Lower leg skin (tissue), 4 donors: Measurements from ENCODE around the gene UBXN7. TPM values are rescaled to one million over a fixed set of nuclear protein-coding genes. Genes with fewer than 3 reads are reported as not detected.
"Not testable (repeated sequence)": the region's sequence is repeated elsewhere in the genome, so short reads cannot be mapped to it uniquely, and the experiment has no call there.

Source experiments
- DNase-seq, 2 donors: peaks; one replicate each; pipeline ENCODE4 v3.0.0-alpha.2; 2019; ENCODE audit warnings: low spot score in 2 of 2
- H3K4me3 ChIP-seq: fragments of 200-600 bp; sonication (generic); 2 replicates; pipeline ENCODE4 v1.5.1; 2017; ENCODE audit warnings: mild to moderate bottlenecking, low read depth; ENCODE audit not compliant: poor library complexity, severe bottlenecking
- POLR2A ChIP-seq, 2 donors: fragments of 450-650 bp; IDR thresholded peaks; one replicate each; pipeline ENCODE4 v1.6.1; 2016 to 2017; ENCODE audit warnings: antibody characterized with exemption in 2 of 2, mild to moderate bottlenecking in 1 of 2, moderate library complexity in 1 of 2
- WGBS, 2 donors: methylation state at CpG; one replicate each; pipeline ENCODE4 v1.1.5; 2018; 5-methylcytosine and 5-hydroxymethylcytosine counted together
- intact Hi-C: fragments of 100-400 bp; cut with DNase I; formaldehyde crosslinking; loops from one replicate; pipeline ENCODE4 v1.15.0; 2023; ENCODE audit warnings: low total_unique reads
- total RNA-seq, 4 donors: library from RNA; depleted of rRNA; stranded (reverse); fragments of >200 nt; gene quantifications; one replicate each; pipeline ENCODE4 v1.1.0, GENCODE V29; 2016
- TF ChIP-seq, protein P1 (sequence below), 3 donors: fragments of 450-650 bp; IDR thresholded peaks; one replicate each; pipeline ENCODE4 v1.5.1; 2016; ENCODE audit warnings: antibody characterized with exemption in 3 of 3, mild to moderate bottlenecking in 3 of 3, moderate library complexity in 2 of 3

Gene UBXN7
- total RNA-seq, 4 donors from 2014 or later: 20.5 to 30.4 (median 28.0) TPM

DNA sequence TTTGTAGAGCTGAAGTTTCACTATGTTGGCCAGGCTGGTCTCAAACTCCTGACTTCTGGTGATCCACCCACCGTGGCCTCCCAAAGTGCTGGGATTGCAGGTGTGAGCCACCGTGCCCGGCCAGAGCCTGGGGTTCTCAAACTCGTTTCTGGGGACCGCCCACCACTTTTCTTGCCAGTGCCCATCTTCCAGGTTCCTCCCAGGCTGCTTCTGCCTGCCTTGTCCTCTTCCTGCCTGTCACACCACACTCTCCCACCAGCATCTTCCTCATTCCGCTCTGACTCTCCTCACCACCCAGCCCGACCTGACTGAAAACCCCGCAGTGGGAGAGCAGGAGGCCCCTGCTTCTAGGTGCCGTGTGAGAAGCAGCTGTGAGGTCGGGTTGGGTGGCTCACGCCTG lies 111.1 kb downstream of the UBXN7 start:
- TF ChIP-seq POLR2A (IDR thresholded peaks at IDR 0.05): no peak
- TF ChIP-seq, protein P1, sequence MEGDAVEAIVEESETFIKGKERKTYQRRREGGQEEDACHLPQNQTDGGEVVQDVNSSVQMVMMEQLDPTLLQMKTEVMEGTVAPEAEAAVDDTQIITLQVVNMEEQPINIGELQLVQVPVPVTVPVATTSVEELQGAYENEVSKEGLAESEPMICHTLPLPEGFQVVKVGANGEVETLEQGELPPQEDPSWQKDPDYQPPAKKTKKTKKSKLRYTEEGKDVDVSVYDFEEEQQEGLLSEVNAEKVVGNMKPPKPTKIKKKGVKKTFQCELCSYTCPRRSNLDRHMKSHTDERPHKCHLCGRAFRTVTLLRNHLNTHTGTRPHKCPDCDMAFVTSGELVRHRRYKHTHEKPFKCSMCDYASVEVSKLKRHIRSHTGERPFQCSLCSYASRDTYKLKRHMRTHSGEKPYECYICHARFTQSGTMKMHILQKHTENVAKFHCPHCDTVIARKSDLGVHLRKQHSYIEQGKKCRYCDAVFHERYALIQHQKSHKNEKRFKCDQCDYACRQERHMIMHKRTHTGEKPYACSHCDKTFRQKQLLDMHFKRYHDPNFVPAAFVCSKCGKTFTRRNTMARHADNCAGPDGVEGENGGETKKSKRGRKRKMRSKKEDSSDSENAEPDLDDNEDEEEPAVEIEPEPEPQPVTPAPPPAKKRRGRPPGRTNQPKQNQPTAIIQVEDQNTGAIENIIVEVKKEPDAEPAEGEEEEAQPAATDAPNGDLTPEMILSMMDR (IDR thresholded peaks at IDR 0.05): no peak
- no peak for DNase-seq
- WGBS, 2 donors: 74 to 75% methylated on average over 11 of the region's 11 CpGs
- H3K4me3 ChIP-seq: no peak overlapping the region
- intact Hi-C loops: no loop called here

DNA sequence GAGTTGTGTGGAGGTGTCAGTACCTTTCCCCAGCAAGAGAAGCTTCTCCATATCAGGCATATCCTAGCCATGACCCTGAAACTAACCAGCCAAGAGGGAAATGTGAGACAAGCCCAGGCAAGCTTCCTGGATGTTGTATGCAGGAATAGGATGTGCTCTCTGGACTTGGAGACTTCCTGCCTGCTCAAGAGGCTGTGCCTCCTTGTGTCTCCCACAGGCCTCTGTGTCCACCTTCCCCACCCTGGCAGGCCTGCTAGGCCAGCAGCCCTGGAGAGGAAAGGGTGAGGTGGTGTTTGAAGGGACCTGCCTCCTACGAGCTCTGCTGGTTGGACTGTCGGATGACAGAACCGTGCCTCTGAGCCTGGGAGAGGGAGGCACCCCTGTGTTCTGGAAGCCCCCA lies 112.1 kb downstream of the UBXN7 start:
- H3K4me3 ChIP-seq: no peak overlapping the region
- 53 to 77% methylated on average over 3 of the region's 3 CpGs for WGBS, 2 donors
- intact Hi-C loops: no loop called here
- DNase-seq: no peak
- TF ChIP-seq, protein P1 (IDR thresholded peaks at IDR 0.05): no peak
- no peak for TF ChIP-seq POLR2A (IDR thresholded peaks at IDR 0.05)

DNA sequence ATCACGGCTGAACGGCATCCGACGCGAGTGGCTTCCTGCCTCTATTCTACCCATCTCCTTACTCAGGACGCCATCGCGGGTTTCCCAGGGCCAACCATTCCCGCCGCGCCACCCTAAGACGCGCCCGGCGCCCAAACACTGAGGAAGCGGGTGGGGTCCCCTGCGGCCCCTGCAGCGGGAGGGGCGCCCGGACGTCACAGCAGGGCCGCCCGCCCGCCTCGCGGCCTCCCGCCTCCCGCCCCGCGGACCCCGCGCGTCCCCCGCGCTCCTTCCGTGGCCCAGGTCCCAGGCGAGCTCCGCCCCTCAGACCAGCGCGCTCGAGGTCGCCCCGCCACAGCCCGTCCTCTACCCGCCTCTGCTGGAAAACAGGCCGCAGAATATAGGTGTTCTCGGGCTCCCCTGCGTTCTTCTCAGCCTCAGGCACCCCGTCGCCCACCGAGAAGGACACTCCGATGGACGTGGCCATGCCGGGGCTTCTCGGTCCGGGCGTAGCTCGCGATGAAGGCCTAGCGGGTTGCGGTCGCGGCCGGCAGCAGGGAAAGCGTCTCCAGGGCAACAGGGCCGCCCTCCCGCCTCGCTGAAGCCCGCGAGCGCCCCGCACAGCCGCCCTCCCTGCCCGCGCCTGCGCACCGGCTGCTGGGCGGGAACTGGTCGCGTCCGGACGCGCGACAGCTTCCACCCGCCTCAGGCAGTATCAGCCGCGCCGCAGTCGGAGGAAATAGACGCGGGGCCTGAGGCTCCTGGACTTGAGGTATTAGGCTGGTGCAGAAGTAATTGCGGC lies 114.3 kb downstream of the UBXN7 start, which contains the start of gene DYNLT2B:
DYNLT2B (minus strand) TSS at position 554 of the 781 bp plus-strand sequence; CDS start at position 466, 88 bp downstream.
- intact Hi-C loops: no loop called here

DNA sequence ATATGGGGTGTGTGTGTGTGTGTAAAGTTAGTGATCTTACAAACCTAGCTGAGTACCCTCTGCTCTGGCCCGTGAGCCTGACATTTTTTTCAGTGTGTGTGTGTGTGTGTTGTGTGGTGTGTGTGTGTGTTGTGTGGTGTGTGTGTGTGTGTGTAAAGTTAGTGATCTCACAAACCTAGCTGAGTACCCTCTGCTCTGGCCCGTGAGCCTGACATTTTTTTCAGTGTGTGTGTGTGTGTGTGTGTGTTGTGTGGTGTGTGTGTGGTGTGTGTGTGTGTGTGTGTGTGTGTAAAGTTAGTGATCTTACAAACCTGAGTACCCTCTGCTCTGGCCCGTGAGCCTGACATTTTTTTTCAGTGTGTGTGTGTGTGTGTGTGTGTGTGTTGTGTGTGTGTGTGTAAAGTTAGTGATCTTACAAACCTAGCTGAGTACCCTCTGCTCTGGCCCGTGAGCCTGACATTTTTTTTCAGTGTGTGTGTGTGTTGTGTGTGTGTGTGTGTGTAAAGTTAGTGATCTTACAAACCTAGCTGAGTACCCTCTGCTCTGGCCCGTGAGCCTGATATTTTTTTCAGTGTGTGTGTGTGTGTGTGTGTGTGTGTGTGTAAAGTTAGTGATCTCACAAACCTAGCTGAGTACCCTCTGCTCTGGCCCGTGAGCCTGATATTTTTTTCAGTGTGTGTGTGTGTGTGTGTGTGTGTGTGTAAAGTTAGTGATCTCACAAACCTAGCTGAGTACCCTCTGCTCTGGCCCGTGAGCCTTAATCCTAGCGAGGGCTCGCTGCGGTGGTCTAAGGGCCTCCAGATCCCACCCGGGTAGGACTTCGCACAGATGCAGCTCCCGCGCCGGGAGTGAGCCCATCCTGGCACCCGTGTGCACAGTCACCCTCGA lies 115.2 kb downstream of the UBXN7 start:
- intact Hi-C loops, DNase-seq: not testable (repeated sequence)
- 36 to 64% methylated on average over 4 to 6 of the region's 17 CpGs for WGBS, 2 donors
- H3K4me3 ChIP-seq: peak overlapping the region; percentile 58

More for the DNA sequence above, 114.3 kb downstream of the UBXN7 start, which contains the start of gene DYNLT2B:
- no peak for TF ChIP-seq POLR2A (IDR thresholded peaks at IDR 0.05)
- TF ChIP-seq, protein P1 (IDR thresholded peaks at IDR 0.05): no peak
- peak within 1 kb of the TSS; percentile 58 for H3K4me3 ChIP-seq
- 0 to 1% methylated on average over 22 to 51 of the region's 92 CpGs for WGBS, 2 donors
- peak; percentile 72 to 96 for DNase-seq

DNA sequence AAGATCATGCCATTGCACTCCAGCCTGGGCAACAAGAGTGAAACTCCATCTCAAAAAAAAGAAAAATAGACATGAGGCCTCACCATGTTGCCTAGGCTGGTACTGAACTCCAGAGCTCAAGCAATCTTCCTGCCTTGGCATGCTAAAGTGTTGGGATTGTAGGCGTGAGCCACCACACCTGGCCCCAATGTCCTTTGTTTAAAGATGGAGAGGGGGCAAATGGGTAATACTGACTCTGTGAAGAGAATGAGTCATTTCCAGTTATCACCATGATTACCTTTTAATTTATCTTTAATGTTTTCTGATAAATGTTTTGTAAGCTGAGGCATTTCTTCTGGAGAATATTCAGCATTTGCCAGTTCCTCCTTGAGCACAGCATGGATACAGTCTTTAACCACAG lies 116.4 kb downstream of the UBXN7 start:
- no peak for DNase-seq
- intact Hi-C loops: no loop called here
- no peak for TF ChIP-seq POLR2A (IDR thresholded peaks at IDR 0.05)
- TF ChIP-seq, protein P1 (IDR thresholded peaks at IDR 0.05): no peak
- WGBS, 2 donors: 79 to 87% methylated on average over 1 of the region's 1 CpG
- H3K4me3 ChIP-seq: no peak overlapping the region

DNA sequence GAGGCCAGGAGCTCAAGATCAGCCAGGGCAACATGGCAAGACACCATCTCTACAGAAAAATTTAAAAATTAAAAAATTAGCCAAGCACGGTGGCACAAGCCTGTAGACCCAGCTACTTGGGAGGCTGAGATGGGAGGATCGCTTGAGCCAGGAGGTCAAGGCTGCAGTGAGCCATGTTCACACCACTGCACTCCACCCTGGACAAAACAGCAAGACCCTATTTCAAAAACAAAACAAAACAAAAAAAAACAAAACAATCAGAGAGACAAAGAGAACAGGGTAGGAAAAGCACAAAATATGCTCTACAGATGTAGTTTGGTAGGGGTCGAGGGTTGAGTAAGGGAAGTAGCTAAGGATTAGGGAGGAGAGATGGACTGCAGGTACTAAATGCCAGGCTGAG lies 117.6 kb downstream of the UBXN7 start:
- TF ChIP-seq, protein P1 (IDR thresholded peaks at IDR 0.05): no peak
- H3K4me3 ChIP-seq: no peak overlapping the region
- 87 to 92% methylated on average over 3 of the region's 3 CpGs for WGBS, 2 donors
- intact Hi-C loops: no loop called here
- no peak for DNase-seq

DNA sequence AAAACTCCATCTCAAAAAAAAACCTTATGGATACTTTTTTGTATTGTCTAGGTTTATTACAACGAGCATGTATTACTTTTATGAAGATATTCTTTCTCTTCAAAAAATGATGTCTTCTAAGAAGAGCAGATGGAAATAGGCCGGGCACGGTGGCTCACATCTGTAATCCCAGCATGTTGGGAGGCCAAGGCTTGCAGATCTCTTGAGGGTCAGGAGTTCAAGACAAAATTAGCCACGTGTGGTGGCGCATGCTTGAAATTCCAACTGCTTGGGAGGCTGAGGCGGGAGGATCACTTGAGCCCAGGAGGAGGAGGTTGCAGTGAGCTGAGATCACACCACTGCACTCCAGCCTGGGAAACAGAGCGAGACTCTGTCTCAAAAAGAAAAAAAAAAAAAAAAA lies 118.1 kb downstream of the UBXN7 start:
- intact Hi-C loops, H3K4me3 ChIP-seq, DNase-seq: not testable (repeated sequence)
- 81 to 86% methylated on average over 7 of the region's 7 CpGs for WGBS, 2 donors

DNA sequence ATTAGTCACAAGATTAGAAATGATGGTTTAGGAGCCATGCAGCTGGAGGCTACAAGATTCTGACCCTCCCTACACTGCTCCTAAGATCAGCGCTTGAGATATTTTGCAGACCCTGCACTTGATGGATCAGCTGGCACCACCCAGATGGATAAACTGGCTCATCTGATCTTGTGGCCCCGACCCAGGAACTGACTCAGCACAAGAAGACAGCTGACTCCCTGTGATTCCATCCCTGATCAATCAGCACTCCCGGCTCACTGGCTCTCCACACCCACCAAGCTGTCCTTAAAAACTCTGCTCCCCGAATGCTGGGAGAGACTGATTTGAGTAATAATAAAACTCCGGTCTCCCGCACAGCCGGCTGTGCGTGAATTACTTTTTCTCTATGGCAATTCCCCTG lies 129.3 kb downstream of the UBXN7 start:
- intact Hi-C loops, H3K4me3 ChIP-seq, DNase-seq: not testable (repeated sequence)
- 77 to 92% methylated on average over 7 to 8 of the region's 8 CpGs for WGBS, 2 donors

DNA sequence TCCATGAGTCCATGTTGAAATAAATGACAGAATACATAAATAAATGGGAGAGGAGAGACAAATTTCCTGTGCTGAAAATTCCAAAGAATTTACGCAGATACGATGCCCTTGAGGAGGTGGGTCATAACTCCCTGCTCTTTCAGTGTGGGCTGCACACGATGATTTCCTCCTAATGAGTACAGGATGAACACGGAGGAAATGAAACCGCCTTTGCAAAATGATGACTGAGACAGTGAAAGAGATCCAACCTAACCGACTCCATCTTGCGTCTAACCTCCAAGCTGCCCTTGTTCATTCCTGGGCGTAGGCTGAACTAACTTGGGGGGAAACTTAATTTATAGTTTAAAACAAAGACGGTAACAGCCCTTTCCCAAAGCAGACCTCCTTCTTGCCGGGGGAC lies 129.7 kb downstream of the UBXN7 start:
- 57 to 75% methylated on average over 6 to 8 of the region's 10 CpGs for WGBS, 2 donors
- DNase-seq, intact Hi-C loops: not testable (repeated sequence)

More for the DNA sequence above, 129.7 kb downstream of the UBXN7 start:
- not testable (repeated sequence) for H3K4me3 ChIP-seq
